ENCODE measurements around the gene OR56A3.

- TF ChIP-seq CTCF (conservative IDR thresholded peaks at IDR 0.05; ENCODE audit: low read depth, low read length): no peak
- no peak for TF ChIP-seq EZH2 (IDR thresholded peaks at IDR 0.05; ENCODE audit: low read length, unreplicated experiment)
- TF ChIP-seq EZH2phosphoT487 (IDR thresholded peaks at IDR 0.05; ENCODE audit: borderline replicate concordance, low read length): no peak
Measured at GRCh38 chr11:5940748-5941147, 1.3 kb upstream of the OR56A3 start.
